Right ventricle myocardium inferior (tissue), 1 donor: Measurements from ENCODE around the gene PRR33. TPM values are rescaled to one million over a fixed set of nuclear protein-coding genes. Genes with fewer than 3 reads are reported as not detected.
A peak's percentile ranks its signal among the peaks of the same experiment; 100 is the strongest.
"Not testable (repeated sequence)": the region's sequence is repeated elsewhere in the genome, so short reads cannot be mapped to it uniquely, and the experiment has no call there.

Experiments
- ATAC-seq: fragments of 200-7000 bp; cut with Tn5 transposase; one replicate; pipeline ENCODE4 v1.9.1; 2020; ENCODE audit warnings: mild to moderate bottlenecking, moderate library complexity
- DNase-seq: peaks from one replicate; pipeline ENCODE4 v3.0.0; 2021; ENCODE audit errors: missing footprints
- intact Hi-C: fragments of 100-400 bp; cut with DNase I; formaldehyde crosslinking; loops from one replicate; pipeline ENCODE4 v1.11.0; 2022
- total RNA-seq: library from RNA; stranded (reverse); fragmentation: NEBNext Ultra II Directional; extraction: Animal tissue kit (Norgen Biotek cat#: 25700); gene quantifications from one replicate; pipeline ENCODE4 v1.2.1, GENCODE V29; 2021
- donor health status: DM: no; HTN: yes; CAD: no; lungs with severe emphysema.

PRR33 gene
- total RNA-seq, 1 donor from 2014 or later: 5.0 TPM

- DNase-seq (no peak), ATAC-seq (no peak)
- intact Hi-C loops: no loop called here
Observed at GRCh38 chr11:1896468-1896867, 4.8 kb upstream of the PRR33 start.

- intact Hi-C loops: no loop called here
- ATAC-seq (no peak), DNase-seq (no peak)
Observed at GRCh38 chr11:1894759-1895158, 3.1 kb upstream of the PRR33 start.

GRCh38 chr11:1893581-1894359 is 2.1 kb upstream of the PRR33 start:
- intact Hi-C loops: loop anchor here (1.0 kb wide), 1 partner anchor 23 kb away; no protein-coding TSS in a partner anchor
- DNase-seq (peak; percentile 46), ATAC-seq (no peak)

GRCh38 chr11:1892558-1892957 is 863 bp upstream of the PRR33 start:
- no peak for ATAC-seq
- DNase-seq: peak; percentile 42
- intact Hi-C loops: no loop called here

- ATAC-seq (peak; percentile 37), DNase-seq (peak; percentile 57)
- intact Hi-C loops: no loop called here
Observed at GRCh38 chr11:1892116-1892515, 421 bp upstream of the PRR33 start.

DNA sequence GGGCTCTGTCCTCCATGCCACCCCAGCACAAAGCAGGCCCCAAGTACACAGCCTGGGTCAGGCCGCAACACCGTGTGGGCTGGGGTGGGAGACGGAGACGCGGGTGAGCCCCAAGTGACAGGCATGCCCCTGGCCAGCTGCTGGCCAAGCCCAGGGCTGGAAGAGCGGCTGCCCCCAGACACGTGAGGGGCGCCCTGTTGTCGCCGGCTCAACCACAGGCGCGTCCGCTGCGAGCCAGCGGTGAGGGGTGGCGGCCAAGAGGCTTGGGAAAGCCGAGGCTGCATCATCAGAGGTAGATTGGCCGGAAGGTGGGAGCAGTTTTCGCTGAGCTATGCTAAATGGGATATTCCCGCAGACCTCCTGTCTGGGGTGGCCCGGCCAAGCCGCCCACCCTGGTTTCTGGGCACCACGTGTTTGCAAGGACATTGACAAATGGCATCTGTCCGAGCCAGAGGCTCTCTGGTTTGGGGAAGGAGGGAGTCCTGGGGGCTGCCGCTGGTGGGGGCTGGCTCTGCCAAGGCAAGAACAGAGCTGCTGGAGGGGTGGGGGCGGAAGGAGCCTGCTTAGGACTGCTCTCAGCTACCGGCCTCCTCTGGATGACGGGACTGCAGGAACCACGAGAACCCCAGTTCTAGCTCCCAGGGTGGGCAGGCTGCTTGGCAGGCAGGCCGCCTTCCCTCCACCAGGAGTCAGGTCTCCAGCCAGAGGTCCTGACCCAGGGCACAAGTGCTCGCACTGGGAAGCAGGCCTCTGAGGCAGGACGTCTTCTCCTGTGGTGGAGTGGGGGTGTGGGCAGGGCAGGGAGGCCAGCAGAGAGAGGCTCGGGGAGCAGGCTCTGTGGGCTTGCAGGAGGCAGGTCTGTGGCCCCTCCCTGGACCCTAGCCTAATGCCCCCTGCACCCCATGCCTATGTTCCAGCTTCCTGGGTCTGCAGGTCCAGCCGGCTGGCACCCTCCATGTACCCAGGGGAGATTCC is 552 bp downstream of the PRR33 start:
- ATAC-seq (peak; percentile 18), DNase-seq (peak; percentile 66)
- intact Hi-C loops: no loop called here

- DNase-seq: peak; percentile 17
- intact Hi-C loops: no loop called here
- no peak for ATAC-seq
Observed at GRCh38 chr11:1889941-1890855, 1.5 kb downstream of the PRR33 start.

GRCh38 chr11:1889224-1889930 is 2.3 kb downstream of the PRR33 start:
- DNase-seq (peak; percentile 66), ATAC-seq (peak; percentile 11)
- intact Hi-C loops: no loop called here

DNA sequence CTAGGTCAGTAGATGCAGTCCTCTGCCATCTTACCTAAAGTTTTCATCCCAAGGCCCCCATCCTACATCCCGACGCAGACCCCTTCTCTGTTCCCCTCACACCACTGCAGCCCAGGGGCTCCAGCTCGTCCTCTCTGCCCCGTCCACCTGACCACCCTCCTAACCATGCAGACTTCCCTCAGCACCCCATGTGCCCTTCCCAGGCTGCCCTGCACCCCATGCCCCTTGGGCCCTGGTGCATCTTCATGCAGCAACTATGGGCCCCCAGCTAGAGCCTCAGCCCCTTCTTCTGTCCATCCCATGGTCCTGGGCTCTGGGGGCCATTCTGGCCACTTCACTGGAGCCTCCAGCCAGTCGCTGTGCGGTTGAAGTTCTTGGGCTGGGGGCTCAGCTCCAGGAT is 2.9 kb downstream of the PRR33 start:
- ATAC-seq (no peak), DNase-seq (no peak)
- intact Hi-C loops: no loop called here

DNA sequence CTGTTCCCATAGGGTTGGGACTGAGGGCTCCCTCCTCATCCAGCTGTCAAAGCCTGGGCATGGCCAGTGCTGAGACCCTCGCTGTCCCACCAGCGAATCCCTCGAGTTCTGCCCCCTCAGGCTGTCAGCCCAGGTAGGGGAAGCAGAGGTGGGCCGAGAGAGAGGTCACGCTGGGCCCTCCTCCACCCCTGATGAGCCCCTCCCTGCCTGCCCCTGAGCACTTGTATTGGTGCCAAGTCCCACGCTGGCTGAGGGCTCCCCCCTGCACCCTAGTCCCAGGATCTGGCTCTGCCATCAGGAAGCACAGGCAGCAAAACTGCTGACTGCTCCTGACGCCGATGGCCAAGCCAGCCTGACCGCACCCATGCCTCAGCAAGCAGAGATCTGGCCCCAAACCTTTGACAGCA is 3.3 kb downstream of the PRR33 start:
- intact Hi-C loops: no loop called here
- DNase-seq: peak; percentile 59
- no peak for ATAC-seq

DNA sequence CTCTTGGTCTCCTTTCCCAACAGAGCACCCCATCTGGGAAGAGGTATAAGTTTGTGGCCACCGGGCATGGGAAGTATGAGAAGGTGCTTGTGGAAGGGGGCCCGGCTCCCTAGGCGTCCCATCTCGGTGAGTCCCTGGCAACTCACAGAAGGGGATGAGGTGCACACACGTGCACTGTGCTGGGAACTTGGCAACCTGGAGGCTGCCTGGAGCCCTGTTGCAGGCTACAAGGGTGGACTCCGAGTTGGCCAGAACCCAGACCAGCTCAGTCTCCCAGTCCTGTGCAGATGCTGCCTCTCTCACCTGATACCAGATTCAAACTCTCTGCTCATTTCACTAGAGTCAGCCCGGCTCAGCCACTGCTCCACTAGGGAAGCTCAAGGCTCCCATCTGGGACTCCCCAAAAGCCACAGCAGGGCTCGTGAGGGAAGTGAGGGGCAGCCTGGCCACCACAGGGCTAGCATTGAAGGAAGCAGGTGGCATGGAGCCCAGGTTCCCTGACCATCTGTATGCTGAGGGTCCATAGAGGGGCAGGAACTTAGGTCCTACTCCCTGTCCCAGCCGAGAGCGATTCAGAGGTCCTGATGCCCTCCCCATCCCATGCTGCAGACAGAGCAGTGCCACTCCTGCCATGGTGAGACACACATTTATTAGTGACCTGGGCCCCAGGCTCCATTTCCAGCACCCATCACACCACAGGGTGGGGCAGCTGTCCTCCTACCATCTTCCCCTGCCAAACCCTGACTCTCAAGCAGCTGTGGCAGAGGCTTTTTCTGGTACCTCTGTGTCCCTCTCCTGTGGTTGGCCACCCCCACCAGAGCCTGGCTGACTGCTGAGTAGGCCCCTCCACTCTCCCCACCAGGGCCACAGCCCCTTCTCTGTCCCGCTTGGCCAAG is 4.0 kb downstream of the PRR33 start:
- intact Hi-C loops: no loop called here
- DNase-seq (no peak), ATAC-seq (no peak)

GRCh38 chr11:1886551-1886950 is 5.1 kb downstream of the PRR33 start:
- intact Hi-C loops, ATAC-seq, DNase-seq: not testable (repeated sequence)

DNA sequence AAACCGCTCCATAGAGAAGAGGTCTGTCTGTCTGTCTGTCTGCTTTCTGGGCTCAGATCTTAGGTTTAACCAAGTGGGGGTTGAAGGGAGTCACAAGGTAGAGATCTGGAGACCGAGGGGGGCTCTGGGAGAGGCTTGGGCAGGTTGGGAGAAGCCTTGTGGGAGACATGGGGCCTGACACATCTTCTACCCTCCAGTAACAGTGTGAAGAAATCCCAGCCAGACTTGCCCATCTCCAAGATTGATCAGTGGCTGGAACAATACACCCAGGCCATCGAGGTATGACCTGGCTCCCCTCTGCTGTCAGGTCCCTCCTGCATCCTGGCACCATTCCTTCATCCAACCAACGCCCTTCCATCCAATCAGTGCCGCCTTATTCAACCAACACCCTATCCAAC is 7.4 kb downstream of the PRR33 start:
- DNase-seq (no peak), ATAC-seq (no peak)
- intact Hi-C loops: loop anchor here (5.0 kb wide), 2 partner anchors 33 to 253 kb away; partner anchors contain the start of genes IGF2 and TNNT3

DNA sequence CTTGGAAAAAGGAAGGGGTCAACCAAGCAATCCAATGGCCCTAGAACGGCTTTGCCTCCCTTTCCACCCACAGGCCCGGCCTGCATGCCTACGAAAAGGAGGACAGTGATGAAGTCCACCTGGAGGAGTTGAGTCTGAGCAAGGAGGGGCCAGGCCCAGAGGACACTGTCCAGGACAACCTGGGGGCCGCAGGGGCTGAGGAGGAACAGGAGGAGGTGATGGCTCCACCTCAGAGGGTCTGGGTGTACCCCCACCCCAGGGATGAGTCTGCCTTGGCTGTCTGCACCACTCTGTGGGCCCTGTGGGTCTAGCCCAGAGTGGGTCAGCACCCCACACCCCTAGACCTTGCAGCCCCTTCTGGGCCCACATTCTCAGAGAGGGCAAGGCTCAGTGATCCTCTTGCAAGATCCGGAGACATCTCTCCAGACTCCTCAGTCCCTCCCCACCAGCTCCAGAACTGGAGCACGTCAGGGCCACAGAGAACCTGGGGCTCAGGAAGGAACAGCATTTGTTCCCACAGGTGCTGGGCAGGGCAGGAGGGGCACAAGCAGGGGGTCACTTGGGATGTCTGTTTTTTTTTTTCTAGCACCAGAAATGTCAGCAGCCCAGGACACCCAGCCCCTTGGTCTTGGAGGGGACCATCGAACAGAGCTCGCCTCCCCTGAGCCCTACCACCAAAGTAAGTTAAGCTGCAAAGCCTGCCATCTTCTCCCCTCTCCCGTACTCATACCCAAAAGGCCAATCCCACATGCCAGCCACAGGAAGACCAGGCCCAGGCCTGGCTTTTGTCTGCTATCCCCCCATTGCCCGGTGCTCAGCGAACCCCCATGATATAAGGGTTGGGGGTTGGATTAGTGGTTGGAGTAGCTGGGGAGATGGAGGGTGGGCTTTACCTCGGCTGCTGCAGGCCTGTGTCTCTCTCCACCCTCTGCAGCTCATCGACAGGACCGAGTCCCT is 8.1 kb downstream of the PRR33 start:
- ATAC-seq: no peak
- intact Hi-C loops: loop anchor here (2.0 to 5.0 kb wide), 4 partner anchors 34 to 267 kb away; partner anchors contain the start of genes IGF2, TNNI2 and TNNT3

DNA sequence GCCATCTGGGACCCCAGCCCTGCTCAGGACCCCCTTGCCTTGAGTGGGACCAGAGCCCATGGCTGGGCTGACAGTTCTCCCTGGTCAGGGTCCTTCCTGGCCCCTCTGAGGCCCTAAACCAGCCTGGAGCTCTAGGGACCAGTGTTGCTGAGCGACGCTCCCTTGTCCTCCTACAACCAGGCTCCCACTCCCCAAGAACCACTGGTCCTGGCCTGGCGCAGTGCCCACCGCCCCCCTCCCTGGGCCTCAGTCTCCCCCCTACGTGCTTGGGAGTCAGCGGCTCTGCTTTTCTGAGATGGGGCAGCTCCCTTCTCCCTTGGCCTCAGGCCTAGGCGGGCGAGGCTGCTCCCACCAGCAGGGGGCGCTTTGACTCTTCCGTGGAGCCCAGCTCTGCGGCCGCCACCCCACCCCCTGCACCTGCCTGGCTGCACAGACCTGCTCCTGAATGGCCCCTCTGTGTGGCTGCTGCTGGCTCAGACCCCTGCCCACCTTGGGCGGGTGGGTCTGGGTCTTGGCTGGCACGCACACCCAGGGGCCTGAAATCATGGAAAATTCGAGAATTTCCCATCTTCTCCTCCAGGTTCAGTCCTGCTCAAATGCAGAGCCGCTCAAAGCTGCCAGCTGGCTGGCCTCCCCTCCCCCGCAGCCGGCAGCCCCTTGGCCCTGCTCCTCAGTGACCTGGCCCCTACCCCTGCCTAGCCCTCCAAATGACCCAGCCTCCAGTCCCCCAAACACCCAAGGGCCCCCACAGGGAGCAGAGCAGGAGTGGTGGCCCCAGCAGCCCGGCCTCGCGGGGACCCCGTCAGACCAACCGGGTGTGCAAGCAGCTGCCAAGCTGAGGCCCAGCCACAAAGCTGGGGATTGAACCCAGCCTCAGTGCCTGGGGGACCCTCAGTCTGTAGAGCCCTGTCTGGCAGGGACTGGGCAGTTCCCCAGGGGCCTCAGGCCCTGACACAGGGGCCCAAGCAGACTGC is 9.1 kb downstream of the PRR33 start:
- DNase-seq (peak; percentile 93), ATAC-seq (peak; percentile 67)
- intact Hi-C loops: loop anchor here (2.0 to 5.0 kb wide), 4 partner anchors 35 to 268 kb away; partner anchors contain the start of genes IGF2, TNNI2 and TNNT3

More for the DNA sequence above, 8.1 kb downstream of the PRR33 start:
- peak; percentile 56 for DNase-seq
